CD14-positive monocyte (primary cell): ENCODE measurements around the gene DPH7. TPM values are rescaled to one million over a fixed set of nuclear protein-coding genes. Genes with fewer than 3 reads are reported as not detected.

Source experiments
- DNase-seq, 3 donors: peaks; one replicate each; pipeline ENCODE4 v3.0.0-alpha.2; 2011 to 2022
- H2AFZ ChIP-seq: 2 replicates; pipeline ENCODE4 v1.6.0; 2012; ENCODE audit warnings: mild to moderate bottlenecking, low read depth, low read length, inconsistent platforms; ENCODE audit not compliant: insufficient read depth, poor library complexity, severe bottlenecking
- H3K27ac ChIP-seq, 2 donors: 1 replicate in 1 of 2; 2 replicates in 1 of 2; pipeline ENCODE4 v1.5.1; 2012 to 2013; ENCODE audit warnings: low read length in 2 of 2, control low read depth in 1 of 2, inconsistent platforms in 1 of 2, low read depth in 1 of 2, mild to moderate bottlenecking in 1 of 2
- H3K27me3 ChIP-seq, 2 donors: one replicate each; pipeline versions ENCODE4 v1.6.0 to v1.6.1; 2011 to 2013; ENCODE audit warnings: low read length in 2 of 2; ENCODE audit not compliant: control insufficient read depth in 2 of 2, insufficient read depth in 2 of 2
- H3K36me3 ChIP-seq, 2 donors: replicated peaks in 1 of 2; 1 replicate in 1 of 2; 2 replicates in 1 of 2; pipeline versions ENCODE4 v1.5.1 to v1.6.1; 2012 to 2013; ENCODE audit warnings: low read length in 2 of 2, control low read depth in 1 of 2, inconsistent platforms in 1 of 2, mild to moderate bottlenecking in 1 of 2; ENCODE audit not compliant: insufficient read depth in 2 of 2, control insufficient read depth in 1 of 2
- H3K4me1 ChIP-seq, 2 donors: 1 replicate in 1 of 2; 2 replicates in 1 of 2; pipeline versions ENCODE4 v1.5.1 to v1.6.1; 2012 to 2013; ENCODE audit warnings: low read length in 2 of 2, control low read depth in 1 of 2, inconsistent platforms in 1 of 2, mild to moderate bottlenecking in 1 of 2, moderate library complexity in 1 of 2; ENCODE audit not compliant: insufficient read depth in 2 of 2, control insufficient read depth in 1 of 2
- H3K4me2 ChIP-seq: replicated peaks from 2 replicates; pipeline ENCODE3; 2012; ENCODE audit warnings: low read length, moderate library complexity, mild to moderate bottlenecking; ENCODE audit not compliant: poor library complexity, severe bottlenecking; ENCODE audit errors: extremely low read depth
- H3K4me3 ChIP-seq, 3 experiments: fragments of 200-600 bp in 1 of 3; sonication (generic) in 1 of 3; replicated peaks in 1 of 3; 1 replicate in 2 of 3; 2 replicates in 1 of 3; pipeline ENCODE4 v1.5.1; 2011 to 2013; ENCODE audit warnings: low read length in 3 of 3, mild to moderate bottlenecking in 3 of 3, control low read depth in 2 of 3, low read depth in 2 of 3, inconsistent platforms in 1 of 3, moderate library complexity in 1 of 3
- H3K79me2 ChIP-seq: 2 replicates; pipeline ENCODE4 v1.6.0; 2012; ENCODE audit warnings: mild to moderate bottlenecking, control low read depth, inconsistent platforms, low read length, moderate library complexity; ENCODE audit not compliant: insufficient read depth
- H3K9ac ChIP-seq: 2 replicates; pipeline ENCODE4 v1.6.0; 2017; ENCODE audit warnings: low read length, mild to moderate bottlenecking; ENCODE audit not compliant: insufficient read depth, poor library complexity, severe bottlenecking
- H3K9me3 ChIP-seq, 2 donors: replicated peaks in 1 of 2; 1 replicate in 1 of 2; 2 replicates in 1 of 2; pipeline versions ENCODE4 v1.5.1 to v1.6.1; 2012 to 2013; ENCODE audit warnings: low read length in 2 of 2, control low read depth in 1 of 2; ENCODE audit not compliant: control insufficient read depth in 1 of 2, insufficient read depth in 1 of 2
- H4K20me1 ChIP-seq: 2 replicates; pipeline ENCODE4 v1.6.0; 2012; ENCODE audit warnings: mild to moderate bottlenecking, low read length, control low read depth, moderate library complexity; ENCODE audit not compliant: insufficient read depth
- H3K27ac Mint-ChIP-seq, 7 donors: one replicate each; pipeline ENCODE4 v1.8.0; 2020; ENCODE audit warnings: mild to moderate bottlenecking in 7 of 7, mixed read lengths in 7 of 7, moderate library complexity in 6 of 7, inconsistent platforms in 2 of 7
- H3K27me3 Mint-ChIP-seq, 3 donors: one replicate each; pipeline ENCODE4 v1.8.0; 2021 to 2022; ENCODE audit warnings: low read depth in 3 of 3, mild to moderate bottlenecking in 3 of 3, mixed read lengths in 3 of 3, moderate library complexity in 3 of 3, inconsistent platforms in 1 of 3
- H3K36me3 Mint-ChIP-seq, 2 donors: one replicate each; pipeline ENCODE4 v1.8.0; 2020; ENCODE audit warnings: mixed read lengths in 2 of 2, inconsistent platforms in 1 of 2, mild to moderate bottlenecking in 1 of 2
- H3K4me1 Mint-ChIP-seq: one replicate; pipeline ENCODE4 v1.8.0; 2020; ENCODE audit warnings: mild to moderate bottlenecking, mixed read lengths
- H3K4me3 Mint-ChIP-seq, 2 donors: one replicate each; pipeline ENCODE4 v1.8.0; 2020; ENCODE audit warnings: mild to moderate bottlenecking in 2 of 2, mixed read lengths in 2 of 2, moderate library complexity in 1 of 2
- H3K9me3 Mint-ChIP-seq, 7 donors: one replicate each; pipeline ENCODE4 v1.8.0; 2020 to 2022; ENCODE audit warnings: mixed read lengths in 7 of 7, mild to moderate bottlenecking in 6 of 7, moderate library complexity in 6 of 7, inconsistent platforms in 2 of 7
- CTCF ChIP-seq: fragments of 200-600 bp; IDR thresholded peaks from one replicate; pipeline ENCODE4 v1.8.0; 2022; ENCODE audit warnings: antibody characterized with exemption, mild to moderate bottlenecking
- WGBS: methylation state at CpG from one replicate; pipeline ENCODE4 v1.1.5; 2013; ENCODE audit warnings: missing lambda C conversion rate; ENCODE audit not compliant: insufficient coverage; 5-methylcytosine and 5-hydroxymethylcytosine counted together
- intact Hi-C, 2 donors: fragments of 100-400 bp; cut with micrococcal nuclease; formaldehyde crosslinking; loops; one replicate each; pipeline versions ENCODE4 v1.15.0 to v1.15.1; 2023
- polyA plus RNA-seq, 3 donors: library from polyadenylated mRNA; depleted of rRNA in 1 of 3; unstranded in 2 of 3; stranded (reverse) in 1 of 3; fragments of 300-500 nt in 2 of 3; fragments of >200 nt in 1 of 3; fragmentation: Illumina TruSeq in 2 of 3; gene quantifications; 1 replicate in 2 of 3; 2 replicates in 1 of 3; pipeline ENCODE4 v1.2.3, GENCODE V29; 2012 to 2021

DPH7 gene
- polyA plus RNA-seq, 3 donors = 13.1 to 45.6 (median 14.2) TPM

- H3K27ac Mint-ChIP-seq = no peak overlapping the region
- H3K27me3 Mint-ChIP-seq = peaks cover 0 to 7% (median 2%) of the 10 kb centered on the region in 3 donors
- H3K4me2 ChIP-seq = no peak overlapping the region
- intact Hi-C loops = no loop called here
- no peaks in the 10 kb centered on the region for H3K79me2 ChIP-seq
- H3K4me1 ChIP-seq = no peaks in the 10 kb centered on the region
- WGBS = 91% methylated on average over 14 of the region's 14 CpGs
- peaks cover 6 to 27% (median 11%) of the 10 kb centered on the region in 7 donors for H3K9me3 Mint-ChIP-seq
- H3K4me3 ChIP-seq = no peak overlapping the region
- no peaks in the 10 kb centered on the region for H3K36me3 Mint-ChIP-seq
- no peak overlapping the region for H2AFZ ChIP-seq
- no peaks in the 10 kb centered on the region for H3K4me1 Mint-ChIP-seq
- no peaks in the 10 kb centered on the region for H3K36me3 ChIP-seq
- TF ChIP-seq CTCF = no peak
- H3K4me3 Mint-ChIP-seq = no peak overlapping the region
- no peaks in the 10 kb centered on the region for H4K20me1 ChIP-seq
- H3K27me3 ChIP-seq = no peaks in the 10 kb centered on the region
- H3K9ac ChIP-seq = no peak overlapping the region
- DNase-seq = no peak
- H3K9me3 ChIP-seq = peaks cover 11 to 24% of the 10 kb centered on the region in 2 donors
- H3K27ac ChIP-seq = no peak overlapping the region
Observed at GRCh38 chr9:137509198-137509597, 69.5 kb downstream of the DPH7 start.

DNA sequence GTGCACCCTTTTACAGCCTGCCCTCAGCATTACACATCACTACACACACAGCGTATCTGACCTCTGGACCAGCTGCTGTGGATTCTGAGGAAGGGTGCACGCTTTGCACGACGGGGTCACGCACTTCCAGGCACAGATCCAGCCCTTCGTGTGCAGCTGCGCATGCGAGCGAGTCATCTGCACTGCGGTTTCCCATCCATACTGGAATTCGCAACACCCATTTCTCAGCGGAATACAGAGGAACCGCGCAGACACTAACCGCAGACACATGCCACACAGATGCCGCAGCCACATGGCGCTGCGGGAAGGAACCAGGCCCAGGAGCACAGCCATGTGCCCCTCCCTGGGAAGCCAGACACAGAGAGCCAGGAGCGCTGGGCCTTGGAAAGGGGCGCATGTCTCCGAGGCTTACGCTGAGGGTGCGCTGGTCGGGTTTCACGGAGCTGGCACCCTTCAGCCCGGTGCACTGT, 72.0 kb downstream of the DPH7 start:
- intact Hi-C loops = no loop called here
- H3K79me2 ChIP-seq = no peaks in the 10 kb centered on the region
- H3K27me3 Mint-ChIP-seq = peaks cover 0 to 18% (median 3%) of the 10 kb centered on the region in 3 donors
- H3K27me3 ChIP-seq = no peaks in the 10 kb centered on the region
- no peak overlapping the region for H3K27ac Mint-ChIP-seq
- DNase-seq = no peak
- no peak overlapping the region for H3K4me3 ChIP-seq
- WGBS = 97% methylated on average over 26 of the region's 26 CpGs
- H3K36me3 Mint-ChIP-seq = no peaks in the 10 kb centered on the region
- H3K27ac ChIP-seq = no peak overlapping the region
- H2AFZ ChIP-seq = no peak overlapping the region
- no peak overlapping the region for H3K4me3 Mint-ChIP-seq
- no peak overlapping the region for H3K9ac ChIP-seq
- no peaks in the 10 kb centered on the region for H3K4me1 ChIP-seq
- H3K4me2 ChIP-seq = no peak overlapping the region
- H3K9me3 ChIP-seq = peaks cover 24 to 39% of the 10 kb centered on the region in 2 donors
- no peaks in the 10 kb centered on the region for H4K20me1 ChIP-seq
- no peaks in the 10 kb centered on the region for H3K4me1 Mint-ChIP-seq
- no peak for TF ChIP-seq CTCF
- peaks cover 20 to 49% (median 26%) of the 10 kb centered on the region in 7 donors for H3K9me3 Mint-ChIP-seq
- no peaks in the 10 kb centered on the region for H3K36me3 ChIP-seq
